Measurements from ENCODE around the gene DVL2.

DVL2 gene

GRCh38 chr17:7219812-7220592 is 14.3 kb downstream of the DVL2 start, which contains the start of the genes ACADVL and DLG4:
Gene ACADVL, plus strand, starts transcription at chr17:7219938. Its CDS starts 47 bp downstream, at chr17:7219985.
Gene DLG4, minus strand, starts transcription at chr17:7219836.
- DNase-seq (ENCODE audit: low read depth in 2 of 2) = peak; percentile 56 to 61

DNA sequence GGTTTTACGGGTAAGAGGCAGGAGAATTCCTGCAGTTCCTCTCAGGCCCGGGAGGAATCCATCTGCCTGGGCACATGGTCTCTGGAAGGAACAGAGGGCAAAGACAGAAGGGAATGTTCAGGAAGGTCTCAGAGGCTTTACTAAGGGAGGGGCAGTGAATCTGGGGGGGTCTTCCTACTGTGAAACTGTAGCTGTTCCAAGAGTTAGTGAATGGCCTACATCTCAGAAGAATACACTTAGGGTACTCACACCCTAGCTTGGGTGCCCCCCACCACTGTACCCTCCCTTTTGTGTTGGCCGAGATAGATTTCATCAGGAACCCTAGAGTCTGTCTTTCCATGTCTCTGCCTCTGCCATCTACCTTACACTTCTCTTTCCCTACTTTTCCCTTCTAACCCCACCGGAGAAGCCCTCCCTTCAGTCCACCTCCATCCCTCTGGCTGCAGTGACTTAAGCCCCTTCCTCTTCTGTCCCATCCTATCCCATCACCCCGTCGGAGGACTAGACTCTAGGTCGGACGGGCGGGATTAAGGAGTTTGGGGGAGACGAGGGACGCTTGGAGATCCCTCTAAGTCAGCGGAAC is 15.0 kb downstream of the DVL2 start:
- DNase-seq (ENCODE audit: low read depth in 2 of 2) = no peak

DNA sequence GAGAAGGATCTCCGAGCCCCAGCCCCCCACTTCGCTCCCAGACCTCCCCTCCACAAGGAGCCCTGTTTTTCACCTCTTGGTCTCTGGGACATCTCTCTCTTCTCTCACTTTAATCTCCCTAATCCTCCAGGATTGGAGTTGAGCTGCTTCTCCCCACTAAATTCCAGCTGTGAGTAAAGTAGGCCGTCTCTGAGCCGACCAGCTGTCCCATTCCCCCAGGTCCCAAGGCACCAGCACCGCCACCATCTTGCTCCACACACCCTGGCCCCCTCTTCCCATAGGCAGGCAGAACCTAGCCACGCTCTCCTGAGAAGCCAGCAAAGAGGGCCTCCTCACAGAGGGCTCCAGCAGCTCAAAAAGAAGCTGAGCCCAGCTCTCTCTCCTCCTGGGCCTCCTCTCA is 15.6 kb downstream of the DVL2 start:
- no peak for DNase-seq (ENCODE audit: low read depth in 2 of 2)

- no peak for DNase-seq (ENCODE audit: low read depth in 2 of 2)
These were observed 16.2 kb downstream of the DVL2 start for GRCh38 chr17:7218166-7218565.

DNA sequence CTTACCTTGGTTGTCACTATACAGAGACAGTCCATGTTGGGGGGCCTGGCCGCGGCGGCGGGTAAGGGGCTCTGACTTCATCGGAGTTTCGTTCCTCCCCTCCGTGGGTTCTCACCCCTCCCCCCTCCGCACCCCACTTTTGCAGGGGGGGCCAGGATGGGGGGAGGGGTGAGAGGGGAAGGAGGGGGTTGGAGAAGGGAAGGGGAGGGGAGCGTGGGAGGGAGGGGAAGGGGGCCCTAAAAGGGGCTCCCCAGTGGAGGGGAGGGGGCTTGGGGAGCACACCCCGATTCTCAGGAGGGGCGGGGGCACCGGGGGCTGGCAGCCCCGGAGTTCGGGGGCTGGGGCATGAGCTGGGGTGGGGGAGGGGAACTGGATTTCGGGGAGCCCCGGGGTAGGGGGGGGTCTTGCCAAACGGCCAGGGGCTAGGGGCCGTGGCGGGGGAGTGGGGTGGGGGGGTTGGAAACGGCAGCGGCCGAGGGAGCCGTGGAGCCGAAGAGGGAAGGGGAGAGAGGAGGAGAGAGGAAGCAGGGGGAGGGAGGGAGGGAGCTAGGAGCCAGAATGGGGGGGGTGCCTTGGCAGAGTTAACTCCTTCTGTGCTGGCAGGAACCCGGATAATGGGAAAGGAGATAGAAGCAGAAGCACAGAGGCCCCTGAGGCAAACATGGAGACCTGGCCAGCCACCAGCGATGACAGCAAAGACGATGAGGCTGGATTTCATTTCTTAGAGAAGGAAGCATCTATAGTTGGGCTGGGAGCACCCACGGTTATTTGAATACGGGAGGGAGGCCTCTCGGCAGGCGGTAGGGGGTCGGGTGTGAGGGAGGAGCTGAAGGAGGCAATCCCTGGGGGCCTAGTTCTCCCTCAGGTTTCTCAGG is 17.0 kb downstream of the DVL2 start:
- DNase-seq (ENCODE audit: low read depth in 2 of 2) = peak; percentile 52 to 55

DNA sequence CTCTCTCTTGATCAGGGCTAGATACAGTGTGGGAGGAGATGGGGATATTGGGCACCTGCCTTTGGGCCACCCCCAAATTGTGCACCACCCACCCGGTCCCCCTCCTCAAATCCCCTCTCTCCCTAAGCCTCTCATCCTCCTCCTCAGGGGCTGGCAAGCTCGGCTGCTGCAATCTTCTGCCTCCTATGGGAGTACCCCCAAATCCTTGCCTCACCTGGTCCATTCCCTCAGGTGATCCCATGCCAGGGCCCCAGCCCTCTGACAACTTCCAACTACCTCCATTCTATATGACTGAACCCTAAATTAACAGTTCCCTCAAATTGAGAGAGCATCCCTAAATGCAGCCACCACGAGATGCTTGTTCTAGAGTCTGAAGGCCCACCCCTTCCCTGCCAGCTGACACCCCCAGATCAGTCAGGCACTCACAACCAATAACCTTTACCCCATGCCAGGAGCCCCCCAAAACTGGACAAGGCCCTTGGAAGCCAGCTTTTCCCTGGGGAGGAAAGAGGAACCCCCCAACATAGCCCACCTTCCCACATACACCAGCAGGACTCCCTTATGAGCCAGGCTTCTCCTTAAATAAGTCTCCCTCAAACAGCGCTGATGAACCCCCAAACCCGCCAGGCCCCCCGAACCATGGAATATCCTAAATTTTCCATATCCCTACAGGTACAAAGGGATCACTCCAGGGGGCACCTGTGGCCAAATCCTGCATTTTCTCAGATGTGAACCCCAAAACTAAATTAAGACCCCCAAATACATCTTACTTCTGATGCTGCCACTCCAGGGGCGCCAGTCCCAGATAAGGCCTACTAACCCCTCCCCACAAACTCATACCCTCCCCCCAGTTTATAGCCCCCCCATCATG is 17.8 kb downstream of the DVL2 start:
- no peak for DNase-seq (ENCODE audit: low read depth in 2 of 2)

DNA sequence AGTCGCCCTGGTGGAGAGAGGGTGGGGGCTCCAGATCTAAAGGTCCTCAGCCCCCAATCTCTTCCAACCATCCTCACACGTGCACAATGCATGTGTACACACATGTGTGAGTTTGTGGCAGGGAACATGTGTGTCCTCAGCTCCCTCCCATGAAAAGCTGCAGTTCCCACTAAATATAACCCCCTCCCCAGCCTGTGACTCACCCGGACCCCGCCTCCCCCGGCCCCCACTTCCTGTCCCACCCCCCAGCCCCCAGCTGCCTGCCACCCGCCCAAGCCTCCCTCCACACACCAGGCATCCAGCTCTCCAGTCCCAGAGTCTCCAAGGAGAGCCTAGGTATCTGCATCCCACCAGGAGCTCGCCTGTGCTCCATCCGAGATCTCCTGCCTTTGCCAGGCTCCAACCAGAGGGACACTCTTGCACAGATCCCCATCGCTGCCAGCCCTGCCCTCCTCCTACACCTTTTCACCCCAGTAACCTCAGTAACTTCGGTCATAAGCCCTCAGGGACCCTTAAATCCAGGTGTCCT is 18.6 kb downstream of the DVL2 start:
- no peak for DNase-seq (ENCODE audit: low read depth in 2 of 2)

DNA sequence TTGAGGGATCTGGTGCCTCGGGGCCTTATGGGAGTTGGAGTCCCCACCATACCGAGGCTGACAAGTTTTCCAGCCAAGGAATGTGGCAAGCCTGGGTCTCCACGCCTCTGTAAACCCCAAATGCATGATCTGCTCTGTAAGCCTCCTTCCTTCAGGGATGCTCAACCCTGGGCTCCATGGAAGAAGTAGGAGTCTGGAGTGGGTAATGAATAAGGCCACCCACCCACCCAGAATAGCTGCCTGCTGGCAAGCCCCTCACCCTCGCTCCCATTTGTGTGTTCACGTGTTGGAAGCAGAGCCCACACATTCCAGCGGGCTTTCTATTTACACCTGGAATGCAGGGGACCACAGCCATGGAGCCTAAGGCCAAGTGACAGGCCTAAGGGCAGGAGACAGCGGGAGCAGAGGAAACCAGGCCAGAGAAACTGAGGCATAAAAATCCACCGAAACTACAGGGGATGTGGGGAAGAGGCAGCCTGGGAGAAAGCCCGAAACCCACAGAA is 19.1 kb downstream of the DVL2 start:
- no peak for DNase-seq (ENCODE audit: low read depth in 2 of 2)

- peak; percentile 91 to 94 for DNase-seq (ENCODE audit: low read depth in 2 of 2)
These were observed 19.8 kb downstream of the DVL2 start for GRCh38 chr17:7214300-7215135.

- DNase-seq (ENCODE audit: low read depth in 2 of 2) = peak in 1 of 2 experiments; percentile 45
These were observed 20.4 kb downstream of the DVL2 start for GRCh38 chr17:7213895-7214299.

DNA sequence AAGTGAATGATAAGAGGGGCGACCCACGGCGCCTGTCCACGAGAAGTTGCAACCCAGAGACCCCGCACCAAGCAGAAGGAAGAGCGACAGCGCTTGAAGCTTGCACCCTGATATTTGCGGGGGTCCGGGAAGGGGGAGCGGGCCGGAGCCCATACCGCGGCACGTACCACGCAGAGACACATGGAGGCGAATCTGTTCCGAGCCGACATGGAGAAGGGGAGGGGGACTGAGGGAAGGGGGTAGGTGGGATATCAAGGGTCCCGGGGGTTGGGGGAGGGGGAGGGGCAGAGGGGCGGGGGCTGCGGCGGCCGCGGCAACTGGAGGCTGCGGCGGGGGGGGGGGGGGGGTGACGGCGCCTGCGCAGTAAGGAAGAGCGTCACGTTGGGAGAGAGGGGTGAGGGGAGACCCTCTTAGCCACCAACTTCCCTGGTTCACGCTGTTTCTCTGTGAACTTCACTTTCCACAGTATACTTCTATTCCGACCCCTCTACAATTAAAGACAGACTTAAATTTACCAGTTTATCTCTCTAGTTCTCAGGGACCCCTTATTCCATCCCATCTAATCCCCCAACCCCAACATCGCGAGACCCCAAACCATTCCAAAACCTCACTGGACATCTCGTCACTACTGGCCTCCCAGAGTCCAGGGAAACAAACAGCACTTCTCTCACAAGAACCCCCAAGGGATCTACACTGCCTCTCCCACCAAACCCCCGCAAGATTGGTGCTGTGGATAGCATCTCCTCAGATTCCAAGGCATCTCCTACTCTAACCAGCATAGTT is 22.6 kb downstream of the DVL2 start:
- no peak for DNase-seq (ENCODE audit: low read depth in 2 of 2)

GRCh38 chr17:7208754-7209460 is 25.4 kb downstream of the DVL2 start:
- no peak for DNase-seq (ENCODE audit: low read depth in 2 of 2)

GRCh38 chr17:7208027-7208571 is 26.2 kb downstream of the DVL2 start:
- no peak for DNase-seq (ENCODE audit: low read depth in 2 of 2)

DNA sequence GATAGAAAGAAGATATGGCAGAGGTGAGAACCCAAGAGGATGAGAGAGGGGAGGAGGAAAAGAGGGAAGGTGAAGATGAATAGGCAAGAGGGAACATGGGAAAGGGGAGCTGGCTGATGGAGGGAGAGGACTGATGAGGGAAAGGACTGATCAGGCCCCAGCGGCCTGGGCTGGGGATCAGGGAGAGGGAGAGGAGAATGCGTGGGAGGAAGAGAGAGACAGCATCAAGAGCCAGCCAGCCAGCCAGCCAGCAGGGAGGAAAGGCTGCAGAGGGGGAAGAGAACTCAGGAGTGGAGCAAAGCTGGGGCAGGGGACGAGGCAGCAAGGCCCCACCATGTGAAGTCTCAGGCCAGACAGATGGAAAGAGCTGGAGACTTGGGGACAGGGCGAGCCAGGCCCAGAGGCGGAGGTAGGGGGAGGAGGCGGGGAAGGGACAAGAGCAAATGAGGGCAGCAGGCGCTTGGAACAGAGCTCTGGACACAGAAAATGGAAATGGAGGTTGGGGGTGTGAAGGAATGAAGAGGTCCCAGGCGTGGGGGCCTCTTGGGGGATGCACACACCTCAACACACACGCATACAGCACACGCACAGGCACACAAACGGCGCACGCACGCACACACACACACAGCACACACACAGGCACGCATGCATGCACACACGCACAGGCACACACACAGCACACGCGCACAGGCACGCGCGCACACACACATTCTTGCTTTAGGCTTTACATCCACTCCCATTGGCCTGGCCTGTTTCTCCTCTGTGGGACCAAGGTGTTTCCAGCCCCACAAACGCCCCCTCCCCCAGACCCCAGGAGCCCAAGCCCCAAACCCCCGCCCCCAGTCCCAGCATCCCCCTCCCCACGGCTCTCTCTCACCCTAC is 27.0 kb downstream of the DVL2 start:
- no peak for DNase-seq (ENCODE audit: low read depth in 2 of 2)

GRCh38 chr17:7205561-7205960 is 28.8 kb downstream of the DVL2 start:
- DNase-seq (ENCODE audit: low read depth in 2 of 2) = no peak

DNA sequence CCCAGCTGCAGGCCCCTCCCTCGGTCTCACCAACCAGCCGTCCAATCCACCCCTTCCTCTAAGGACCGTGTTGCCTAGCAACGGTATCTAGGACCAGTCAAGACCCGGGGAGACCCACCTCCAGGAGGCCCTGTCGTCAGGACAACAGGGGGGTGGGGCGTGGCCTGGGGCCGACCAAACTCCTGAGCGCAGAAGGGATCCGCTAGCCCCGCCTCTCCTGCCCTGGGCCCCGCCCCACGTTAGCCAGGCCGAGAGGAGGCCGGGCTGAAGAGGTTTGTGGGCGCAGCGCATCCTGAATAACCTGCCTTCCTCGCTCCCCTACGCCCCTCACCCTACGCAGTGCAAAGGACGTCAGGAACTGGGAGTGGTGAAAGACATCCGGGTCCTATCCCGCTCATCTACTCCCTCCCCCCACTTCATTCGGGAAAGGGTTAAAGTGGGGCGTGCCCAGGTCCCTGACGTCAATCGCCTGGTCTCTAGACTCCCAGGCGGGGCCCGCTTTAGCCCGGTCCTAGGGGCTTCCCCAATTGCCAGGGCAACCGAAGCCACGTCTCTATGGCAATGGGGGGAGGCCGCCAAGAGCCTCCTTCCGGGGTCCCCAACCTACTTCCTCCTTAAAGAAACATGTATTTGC is 29.4 kb downstream of the DVL2 start:
- peak; percentile 64 to 66 for DNase-seq (ENCODE audit: low read depth in 2 of 2)

- DNase-seq (ENCODE audit: low read depth in 2 of 2) = no peak
These were observed 30.0 kb downstream of the DVL2 start for GRCh38 chr17:7204336-7204735.

Data from fibroblast of skin of left biceps (primary cell).